HG03571 (cell line): ENCODE data around the gene SPATA12.
"Not testable (repeated sequence)": the region's sequence is repeated elsewhere in the genome, so short reads cannot be mapped to it uniquely, and the experiment has no call there.

ENCODE experiments used
- ATAC-seq: cut with Tn5 transposase; IDR thresholded peaks from one replicate; pipeline ENCODE4 v1.9.1; 2021; ENCODE audit not compliant: unreplicated experiment

The SPATA12 gene

DNA sequence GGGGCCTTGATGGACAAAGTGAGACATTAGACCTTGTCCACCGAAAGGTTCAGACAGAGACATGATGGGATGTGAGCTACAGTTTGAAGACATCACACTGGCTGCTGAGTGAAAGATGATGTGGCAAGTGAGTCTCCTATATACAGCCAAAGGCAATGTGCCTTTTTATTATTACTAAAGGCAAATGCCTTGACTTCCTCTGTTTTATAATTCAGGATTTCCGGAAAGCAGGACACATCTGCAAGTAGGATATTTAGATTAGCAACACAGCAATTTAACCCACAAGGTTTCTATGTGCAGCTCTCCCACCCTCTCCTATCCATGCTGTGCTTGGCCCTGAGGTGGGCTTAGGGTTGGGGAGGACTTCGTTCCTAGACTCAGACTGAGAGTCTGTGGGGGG is 20.7 kb downstream of the SPATA12 start:
- no peak for ATAC-seq

DNA sequence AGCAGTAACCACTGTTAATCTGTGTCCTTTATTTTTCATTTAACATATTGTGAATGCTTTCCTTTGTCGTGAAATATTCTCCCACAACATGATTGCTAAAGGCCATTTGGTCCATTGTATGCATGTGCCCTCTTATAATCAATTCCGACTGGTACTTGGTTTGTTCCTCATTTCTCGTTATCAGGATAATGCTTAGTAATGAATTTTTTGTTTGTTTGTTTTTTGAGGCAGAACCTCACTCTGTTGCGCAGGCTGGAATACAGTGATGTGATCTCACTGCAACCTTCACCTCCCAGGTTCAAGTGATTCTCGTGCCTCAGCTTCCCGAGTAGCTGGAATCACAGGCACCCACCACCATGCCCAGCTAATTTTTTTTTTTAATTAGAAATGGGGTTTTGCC is 22.0 kb downstream of the SPATA12 start:
- ATAC-seq, result no peak

DNA sequence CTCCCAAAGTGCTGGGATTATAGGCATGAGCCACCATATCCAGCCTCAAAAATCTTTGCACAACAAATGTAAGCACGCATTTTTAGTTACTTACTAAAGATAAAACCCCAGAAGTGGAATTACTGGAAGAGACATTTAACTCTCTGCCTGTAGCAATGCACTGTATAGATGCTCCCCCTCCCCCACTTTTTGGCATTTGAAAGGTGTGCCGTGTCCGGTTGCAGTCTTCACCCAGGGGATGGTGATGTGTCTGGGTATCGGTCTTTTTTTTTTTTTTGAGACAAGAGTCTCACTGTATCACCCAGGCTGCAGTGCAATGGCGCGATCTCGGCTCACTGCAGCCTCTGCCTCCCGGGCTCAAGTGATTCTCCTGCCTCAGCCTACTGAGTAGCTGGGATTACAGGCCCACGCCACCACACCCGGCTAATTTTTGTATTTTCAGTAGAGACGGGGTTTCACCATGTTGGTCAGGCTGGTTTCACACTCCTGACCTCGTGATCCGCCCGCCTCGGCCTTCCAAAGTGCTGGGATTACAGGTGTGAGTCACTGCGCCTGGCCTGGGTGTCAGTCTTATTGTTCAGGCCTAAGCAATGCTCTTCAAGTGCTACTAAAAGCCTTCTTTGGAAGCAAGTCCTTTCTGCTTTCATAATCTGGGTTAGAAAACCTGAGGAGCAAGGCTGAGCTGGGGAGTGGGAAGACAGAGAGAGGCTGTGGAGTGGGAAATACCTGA is 23.0 kb downstream of the SPATA12 start:
- not testable (repeated sequence) for ATAC-seq

DNA sequence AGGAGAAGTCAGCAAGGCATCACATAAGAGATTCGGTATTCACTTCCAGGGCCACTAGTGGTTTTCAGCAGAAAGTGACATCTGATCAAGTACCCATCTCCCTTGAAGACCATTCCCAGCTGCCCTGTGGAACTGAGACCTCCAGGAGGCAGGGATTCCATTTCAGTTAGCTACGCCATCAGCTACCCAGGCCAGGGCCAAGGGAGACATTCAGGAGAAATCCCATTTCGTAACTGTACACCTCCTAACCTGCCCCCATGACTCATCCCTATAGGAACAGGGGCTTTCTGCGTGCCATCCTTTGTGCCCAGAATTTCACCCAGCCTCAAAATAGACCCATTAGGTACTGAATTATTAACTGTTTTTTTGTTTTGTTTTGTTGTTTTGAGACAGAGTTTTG is 24.7 kb downstream of the SPATA12 start:
- no peak for ATAC-seq

DNA sequence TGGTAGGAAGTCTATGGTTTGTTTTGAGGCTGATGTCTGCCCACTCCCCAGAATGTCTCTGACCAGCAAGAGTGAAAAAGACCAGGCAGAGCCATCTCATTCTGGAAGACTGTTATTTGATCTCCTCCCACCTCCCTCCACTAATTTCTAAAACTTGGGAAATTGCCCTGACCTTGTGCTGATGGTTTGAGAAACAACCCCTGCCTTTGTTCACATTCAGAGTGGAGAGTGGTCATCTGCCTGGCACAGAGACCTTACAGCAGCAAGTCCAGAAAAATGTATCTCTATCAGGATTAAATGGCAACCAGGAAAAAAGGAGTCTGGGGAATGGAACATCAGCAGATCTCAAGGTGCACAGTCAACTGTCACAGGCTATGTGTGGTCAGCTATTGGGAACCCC is 25.7 kb downstream of the SPATA12 start:
- no peak for ATAC-seq

DNA sequence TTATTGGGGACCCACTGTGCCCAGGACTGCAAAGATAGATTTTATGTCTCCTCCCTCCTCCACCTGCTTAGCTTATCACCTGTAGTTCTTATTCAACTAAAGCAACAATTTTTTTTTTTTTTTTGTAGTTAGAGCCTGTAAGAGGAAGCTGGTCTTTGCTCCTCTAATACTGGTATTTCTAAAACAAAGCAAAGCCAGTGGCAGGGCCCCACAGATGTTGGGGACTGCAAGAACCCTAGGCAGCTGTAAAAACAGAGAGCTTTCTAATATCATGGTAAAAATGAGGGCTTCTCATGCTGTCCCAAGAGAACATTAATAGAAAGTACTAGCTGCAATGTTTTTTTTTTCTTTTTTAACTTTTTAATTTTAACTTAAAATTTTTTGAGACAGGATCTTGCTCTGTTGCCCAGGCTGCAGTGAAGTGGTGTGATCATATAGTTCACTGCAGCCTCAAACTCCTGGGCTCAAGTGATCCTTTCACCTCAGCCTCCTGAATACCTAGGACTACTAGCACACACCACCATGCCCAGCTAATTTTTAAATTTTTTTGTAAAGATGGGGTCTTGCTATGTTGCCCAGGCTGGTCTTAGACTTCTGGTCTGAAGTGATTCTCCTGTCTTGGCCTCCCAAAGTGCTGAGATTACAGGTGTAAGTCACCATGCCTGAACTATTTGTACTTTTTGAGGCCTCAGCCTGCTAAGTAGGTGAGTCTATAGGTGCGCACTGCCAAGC is 27.1 kb downstream of the SPATA12 start:
- ATAC-seq, result no peak

DNA sequence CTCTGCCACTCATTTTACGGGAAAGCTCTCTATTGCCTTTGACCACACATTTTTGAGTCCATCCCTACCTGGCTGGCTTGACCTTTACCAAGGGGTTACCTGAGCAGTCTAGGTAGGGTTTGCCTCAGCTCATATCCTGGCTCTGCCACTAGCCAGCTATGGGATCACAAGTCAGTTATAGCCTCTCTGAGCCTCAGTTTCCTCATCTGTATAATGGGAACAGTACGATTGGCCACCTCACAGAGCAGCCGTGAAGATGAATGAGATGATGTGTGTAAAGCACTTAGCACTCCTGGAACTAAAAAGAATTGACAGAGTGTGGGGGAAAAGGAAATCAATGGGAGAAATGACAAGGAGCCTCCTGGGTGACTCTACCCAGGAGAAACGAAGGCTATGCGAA is 28.0 kb downstream of the SPATA12 start:
- ATAC-seq, result no peak

DNA sequence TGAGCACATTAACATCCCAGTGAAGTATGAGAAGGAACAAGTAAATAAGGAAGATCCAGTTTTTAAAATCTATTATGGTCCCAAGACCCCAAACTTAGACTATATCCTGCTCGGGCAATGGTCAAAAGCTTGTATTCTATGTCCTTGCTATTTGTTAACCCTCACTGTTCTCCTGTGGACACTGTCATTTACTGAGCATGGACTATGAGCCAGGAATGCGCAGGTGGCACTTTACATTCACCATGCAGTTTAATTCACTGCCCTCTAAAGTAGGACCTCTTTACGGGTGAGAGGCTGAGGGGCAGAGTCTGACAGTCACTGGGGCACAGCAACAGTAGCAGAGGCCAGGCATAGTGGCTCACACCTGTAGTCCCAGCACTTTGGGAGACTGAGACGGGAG is 28.6 kb downstream of the SPATA12 start:
- no peak for ATAC-seq

DNA sequence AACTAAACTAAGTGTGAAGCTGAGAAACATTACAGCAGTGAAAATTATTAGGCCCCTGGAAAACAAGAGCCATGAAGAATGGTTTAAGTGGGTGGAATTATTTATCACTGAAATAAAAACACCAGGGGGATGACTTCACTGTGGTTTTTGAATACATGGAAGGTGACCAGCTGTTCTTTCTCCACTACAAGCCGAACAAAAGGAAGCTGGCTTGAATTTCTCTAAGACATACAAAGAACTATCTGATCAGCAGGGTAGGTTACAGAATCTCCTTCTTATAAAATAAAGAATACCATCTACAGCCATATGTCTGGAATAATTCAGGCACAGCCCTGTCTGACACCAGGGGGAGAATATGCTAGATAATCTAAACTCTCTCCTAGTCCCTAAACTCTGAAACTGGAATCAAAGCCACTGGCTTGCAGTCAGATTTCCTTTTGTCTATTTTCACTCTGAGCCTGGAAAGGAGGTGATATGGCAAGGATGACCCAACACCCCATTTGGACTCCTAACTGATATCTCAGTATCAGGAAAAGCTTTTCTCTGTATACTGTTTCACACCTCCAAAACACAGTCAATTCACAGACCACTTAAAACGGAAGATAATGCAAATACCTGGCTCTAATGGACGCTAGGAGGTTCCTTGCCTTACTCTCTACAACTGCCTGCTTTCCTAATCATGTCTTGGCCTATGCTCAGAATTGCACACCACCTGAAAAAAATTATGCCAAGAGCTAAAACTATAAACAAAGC is 31.2 kb downstream of the SPATA12 start:
- no peak for ATAC-seq

DNA sequence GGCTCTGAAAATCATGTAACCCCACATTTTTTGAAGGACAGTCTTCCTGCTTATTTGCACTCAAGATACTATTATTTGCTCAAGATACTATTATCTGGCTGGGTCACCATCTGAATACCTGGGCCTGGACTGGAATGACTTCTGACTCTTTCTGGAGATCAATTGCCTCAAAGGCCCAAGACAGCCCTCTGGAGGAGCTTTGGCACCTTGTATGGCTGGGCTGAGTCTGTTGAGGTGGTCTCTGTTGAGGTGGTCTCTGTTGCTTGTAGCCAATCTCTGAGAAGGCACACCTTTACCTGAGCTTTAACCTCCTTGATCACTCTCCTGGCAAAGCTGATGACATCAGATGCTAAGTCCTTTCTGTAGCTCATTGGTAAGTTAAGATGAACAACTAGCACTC is 33.0 kb downstream of the SPATA12 start:
- ATAC-seq, result no peak

DNA sequence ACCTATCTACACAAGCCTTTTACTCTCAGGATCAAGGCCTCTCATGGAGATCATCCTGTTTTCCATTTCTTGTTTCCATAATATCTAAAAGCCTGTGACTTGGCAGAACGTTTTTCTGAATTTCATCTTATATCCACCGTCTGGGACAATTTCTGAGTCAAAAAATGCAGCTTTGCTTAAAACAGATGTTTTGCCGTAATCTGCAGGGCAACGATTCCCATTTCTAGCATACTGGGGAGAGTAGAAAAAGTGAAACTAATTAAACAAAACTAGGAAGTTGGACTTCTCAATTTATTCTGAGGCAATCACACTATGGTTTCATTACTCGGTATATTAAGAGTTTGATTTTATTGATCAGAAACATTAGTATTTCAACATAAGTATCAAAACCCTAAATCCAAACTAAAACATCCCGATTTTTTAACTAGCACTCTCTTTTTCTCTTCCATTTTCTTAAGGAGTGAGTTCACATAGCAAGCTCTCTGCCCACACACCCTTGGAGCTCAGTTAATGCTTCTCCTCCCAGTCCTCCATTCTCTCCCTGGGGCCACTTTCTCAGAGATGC is 33.6 kb downstream of the SPATA12 start:
- ATAC-seq, result no peak

DNA sequence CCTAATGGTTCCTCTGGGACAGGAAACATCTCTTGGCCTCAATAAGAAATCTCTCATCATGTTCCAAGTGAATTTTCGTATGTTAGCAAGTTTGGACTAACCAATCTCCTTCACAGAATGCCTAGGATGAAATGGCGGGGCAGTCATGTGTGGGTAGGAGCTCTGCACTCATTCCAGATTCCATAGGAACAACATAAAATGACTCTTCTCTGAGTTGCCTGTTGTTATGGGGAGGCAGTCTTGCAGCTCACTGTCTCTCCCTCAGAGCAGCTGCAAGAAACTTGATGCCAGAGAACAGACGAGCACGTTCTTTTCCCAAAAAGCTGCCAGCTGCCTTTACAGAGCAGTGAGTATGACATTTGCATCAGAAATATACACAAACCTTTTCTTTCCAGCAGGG is 34.1 kb downstream of the SPATA12 start:
- no peak for ATAC-seq

DNA sequence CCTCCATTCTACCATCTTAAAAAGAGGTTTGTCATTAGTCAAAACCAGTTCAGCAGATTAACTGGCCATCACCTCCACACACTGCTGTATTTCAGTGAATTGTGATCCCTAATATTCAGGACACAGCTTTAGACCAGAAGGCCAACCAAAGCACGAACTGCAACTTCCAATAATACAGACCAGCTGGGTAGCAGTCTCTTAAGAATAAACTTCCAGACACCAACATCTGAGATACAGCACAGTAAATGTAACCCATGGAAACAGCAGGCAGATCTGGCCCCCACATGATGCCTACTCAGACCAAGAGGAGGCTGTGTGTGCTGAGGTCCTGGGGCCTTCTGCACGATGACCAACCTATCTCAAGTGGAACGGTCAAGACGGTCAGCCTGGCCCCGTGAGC is 34.9 kb downstream of the SPATA12 start:
- ATAC-seq, result no peak

DNA sequence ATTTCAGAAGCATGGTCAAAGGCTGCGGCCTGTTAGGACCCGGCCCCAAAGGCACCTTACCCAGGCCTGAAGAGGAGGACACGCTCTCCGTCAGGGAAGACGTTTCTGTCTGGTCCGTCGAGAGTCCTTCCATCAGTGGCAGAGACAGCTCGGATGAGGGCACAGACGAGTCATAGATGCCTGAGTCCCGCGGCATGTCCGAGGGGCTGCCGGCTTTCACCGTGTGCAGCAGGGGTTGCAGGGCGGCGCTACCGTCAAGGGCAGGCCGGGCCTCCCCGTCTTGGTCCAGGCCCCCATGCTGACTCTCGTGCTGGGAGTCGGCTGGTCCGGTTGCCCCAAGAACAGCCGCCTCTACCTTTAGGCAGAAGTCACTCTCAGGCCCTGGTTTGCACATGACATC is 37.1 kb downstream of the SPATA12 start:
- no peak for ATAC-seq

DNA sequence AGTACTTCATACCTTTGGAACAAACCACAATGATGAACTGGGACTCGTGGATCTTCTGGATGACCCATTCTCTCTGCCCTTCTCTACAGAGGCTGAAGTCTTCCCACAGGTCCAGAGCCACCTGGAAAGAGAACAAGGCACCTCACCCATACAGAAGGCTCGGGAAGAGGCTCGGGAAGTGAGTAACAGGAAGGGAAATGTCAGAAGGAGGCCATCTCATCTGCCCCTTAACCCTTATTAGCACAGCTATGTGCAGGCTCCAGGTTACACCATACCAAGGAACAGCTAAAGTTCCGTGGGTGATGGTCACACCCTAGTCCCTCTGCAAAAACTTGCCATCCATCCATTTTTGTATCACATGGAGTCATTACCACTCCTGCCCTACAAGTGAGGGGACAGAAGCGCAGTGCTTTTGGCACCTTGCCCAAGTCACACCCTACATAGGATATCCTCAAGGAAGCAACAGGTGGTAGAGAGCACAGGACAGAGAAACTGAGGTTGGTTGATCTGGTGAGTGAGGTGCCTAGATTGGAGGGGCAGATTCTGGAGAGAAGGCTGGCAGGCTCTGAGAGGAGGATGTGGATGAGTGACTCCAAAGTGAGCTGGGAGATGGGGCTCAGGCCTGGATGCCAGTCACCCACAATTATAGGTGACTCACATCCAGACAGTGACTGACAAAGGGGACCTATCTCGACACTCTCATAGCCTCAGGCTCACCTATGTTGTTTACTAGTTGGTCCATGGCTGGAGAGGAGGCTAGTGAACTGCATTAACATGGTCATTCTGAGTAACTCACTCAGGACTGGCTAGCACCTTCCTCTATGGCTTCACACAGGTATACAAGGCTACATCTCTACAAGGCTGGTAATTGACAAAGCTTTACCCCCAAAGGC is 38.2 kb downstream of the SPATA12 start:
- no peak for ATAC-seq

DNA sequence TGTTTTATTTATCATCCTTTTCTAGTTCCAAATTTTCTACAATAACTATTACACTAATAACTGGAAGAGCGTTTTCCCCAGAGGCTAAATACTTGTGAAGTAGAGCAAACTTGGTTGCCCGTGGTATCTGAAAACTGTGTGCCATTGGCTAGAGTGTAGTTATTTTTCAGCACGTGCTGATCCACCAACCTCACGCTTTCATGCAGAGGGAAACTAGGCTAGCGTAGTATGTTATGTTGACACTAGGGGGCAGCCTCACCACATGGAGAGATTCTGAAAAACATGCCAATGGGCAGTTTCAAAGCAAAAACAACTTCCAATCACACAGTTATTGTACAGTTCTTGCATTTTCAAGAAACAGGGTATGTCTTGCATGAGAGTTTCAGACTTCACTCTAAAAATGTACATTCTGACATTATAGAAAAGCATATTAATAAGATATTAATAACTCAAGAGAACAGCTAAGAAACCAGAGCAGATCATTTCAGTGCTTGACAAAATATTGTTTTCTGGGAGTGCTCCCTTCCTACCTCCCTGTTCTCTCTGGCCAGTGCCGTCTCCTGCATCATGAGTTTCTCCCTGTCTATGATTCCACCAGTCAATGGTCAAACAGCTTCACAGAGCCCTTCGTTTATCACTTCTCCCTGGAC is 39.7 kb downstream of the SPATA12 start:
- peak; percentile 59 for ATAC-seq

DNA sequence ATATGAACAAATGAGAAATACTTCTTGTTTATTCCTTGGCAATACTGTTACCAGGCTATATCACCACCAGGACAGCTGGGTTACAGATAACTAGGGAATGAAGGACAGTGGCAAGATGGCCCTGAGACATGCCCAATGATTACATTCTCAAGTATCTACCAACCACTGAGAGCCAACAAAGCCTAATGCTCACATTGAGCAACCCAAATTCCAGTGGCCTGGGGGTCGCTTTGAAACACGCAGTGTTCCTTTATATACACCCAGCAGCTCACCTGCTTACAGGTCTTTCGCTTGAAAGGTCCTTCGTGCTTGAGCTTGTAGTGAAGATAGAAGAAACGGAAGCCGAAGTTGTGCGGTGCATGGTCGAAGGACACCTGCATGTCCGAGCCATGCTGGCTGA is 45.1 kb downstream of the SPATA12 start:
- no peak for ATAC-seq

DNA sequence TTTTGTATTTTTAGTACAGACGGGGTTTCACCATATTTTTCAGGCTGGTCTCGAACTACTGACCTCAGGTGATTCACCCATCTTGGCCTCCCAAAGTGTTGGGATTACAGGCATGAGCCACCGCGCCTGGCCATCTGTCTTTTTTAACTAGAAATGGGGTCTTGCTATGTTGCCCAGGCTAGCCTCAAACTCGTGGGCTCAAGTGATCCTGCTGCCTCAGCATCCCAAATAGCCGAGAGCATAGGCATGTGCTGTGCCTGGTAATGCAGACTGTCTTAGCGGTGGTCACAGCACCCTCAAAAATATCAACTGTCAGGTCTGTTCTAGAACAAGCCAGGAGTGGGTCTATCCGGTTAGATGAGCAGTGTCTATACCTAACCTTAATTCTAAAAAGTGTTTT is 48.2 kb downstream of the SPATA12 start:
- ATAC-seq, result no peak

DNA sequence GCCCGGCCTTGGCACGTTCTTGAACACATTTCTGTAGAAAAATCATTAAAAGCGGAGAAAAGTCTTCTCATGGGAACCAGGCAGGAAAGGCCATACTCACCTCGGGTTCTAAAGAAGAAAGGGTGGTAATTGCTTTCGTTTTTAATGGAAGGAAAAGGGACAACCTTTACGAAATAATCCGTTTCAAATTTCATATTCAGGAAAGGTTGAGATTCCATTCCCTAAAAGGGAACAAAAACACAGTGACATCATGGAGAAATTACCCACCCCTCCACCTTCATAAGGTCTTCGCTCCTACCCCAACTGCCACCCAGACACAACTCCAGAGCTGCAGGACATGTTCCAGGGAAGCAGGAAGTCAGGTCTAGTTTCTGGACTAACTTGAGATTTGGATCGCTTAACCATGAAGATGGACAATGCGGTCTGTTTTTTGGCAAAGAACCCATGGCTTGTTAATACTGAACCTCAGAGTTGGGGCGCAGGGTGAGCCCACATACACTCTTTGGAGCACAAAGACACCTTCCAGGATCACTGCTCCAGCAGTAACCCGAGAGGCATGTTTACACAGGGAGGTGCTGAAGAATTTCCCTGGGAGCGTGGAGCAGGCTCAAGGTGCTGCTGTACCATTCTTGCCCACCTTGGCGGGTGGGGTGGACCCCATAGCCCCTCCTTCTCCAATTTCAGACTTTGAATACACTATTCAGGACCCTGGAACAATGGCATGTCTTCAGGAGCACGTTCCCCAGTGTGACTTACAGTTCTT is 49.2 kb downstream of the SPATA12 start:
- no peak for ATAC-seq
